GM19351 (cell line): ENCODE measurements around the gene PTCH1.

Experiments used
- ATAC-seq: cut with Tn5 transposase; IDR thresholded peaks from one replicate; pipeline ENCODE4 v1.9.1; 2021; ENCODE audit warnings: mild to moderate bottlenecking, moderate library complexity; ENCODE audit not compliant: unreplicated experiment

PTCH1 gene

GRCh38 chr9:95512709-95513095 is 4.1 kb downstream of the PTCH1 start:
- ATAC-seq: no peak

GRCh38 chr9:95511952-95512708 is 4.6 kb downstream of the PTCH1 start:
- no peak for ATAC-seq

GRCh38 chr9:95511616-95511931 is 5.2 kb downstream of the PTCH1 start:
- ATAC-seq: no peak

GRCh38 chr9:95510709-95511615 is 5.8 kb downstream of the PTCH1 start:
- ATAC-seq: peak; percentile 39

- no peak for ATAC-seq
Measured at GRCh38 chr9:95509851-95510708, 6.7 kb downstream of the PTCH1 start.

- peak; percentile 29 for ATAC-seq
Measured at GRCh38 chr9:95508968-95509850, 7.6 kb downstream of the PTCH1 start.

- no peak for ATAC-seq
Measured at GRCh38 chr9:95508242-95508967, 8.4 kb downstream of the PTCH1 start.

GRCh38 chr9:95507464-95508241 is 9.1 kb downstream of the PTCH1 start:
- no peak for ATAC-seq

- peak; percentile 10 for ATAC-seq
Measured at GRCh38 chr9:95506678-95507463, 9.9 kb downstream of the PTCH1 start.

- ATAC-seq: peak; percentile 24
Measured at GRCh38 chr9:95506428-95506677, 10.4 kb downstream of the PTCH1 start.

GRCh38 chr9:95505717-95506427 is 10.9 kb downstream of the PTCH1 start:
- no peak for ATAC-seq

GRCh38 chr9:95505072-95505716 is 11.6 kb downstream of the PTCH1 start:
- no peak for ATAC-seq

- no peak for ATAC-seq
Measured at GRCh38 chr9:95504053-95504963, 12.5 kb downstream of the PTCH1 start.

GRCh38 chr9:95503369-95503768 is 13.4 kb downstream of the PTCH1 start:
- ATAC-seq: no peak

- ATAC-seq: no peak
Measured at GRCh38 chr9:95502248-95502647, 14.5 kb downstream of the PTCH1 start.

- no peak for ATAC-seq
Measured at GRCh38 chr9:95499847-95500246, 16.9 kb downstream of the PTCH1 start.
